ENCODE measurements around the gene PTPRD.

Gene PTPRD

DNA sequence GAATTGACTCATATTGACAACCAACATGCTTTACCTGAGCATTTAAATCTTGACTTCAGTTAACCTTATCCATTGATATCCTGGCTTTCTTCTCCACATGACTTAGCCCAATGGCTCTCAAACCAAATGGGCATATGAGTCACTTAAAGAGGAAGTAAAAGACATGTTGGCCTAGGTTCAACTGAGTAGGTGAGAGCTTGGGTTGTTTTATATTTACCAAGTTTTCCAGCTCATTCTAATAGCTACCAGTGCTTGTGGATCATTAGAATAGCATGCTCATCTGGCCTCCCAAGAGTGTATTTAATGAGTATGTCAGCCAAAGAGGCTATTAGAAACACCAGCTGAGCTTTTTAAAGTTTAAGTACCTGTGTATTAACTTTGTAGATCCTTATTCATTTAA, 1049.0 kb downstream of the PTPRD start:
- Histone ChIP-seq H3K9me3 (ENCODE audit: control insufficient read depth, insufficient read depth, low read depth, low read length) (no peaks in the 10 kb centered on the region), H3K4me3 (ENCODE audit: low read depth, low read length) (no peak overlapping the region), H3K36me3 (ENCODE audit: control insufficient read depth in 2 of 2, insufficient read depth in 1 of 2, low read length in 2 of 2) (no peaks in the 10 kb centered on the region), H3K27ac (ENCODE audit: extremely low read depth, low read depth, low read length) (no peak overlapping the region), H3K4me1 (ENCODE audit: control insufficient read depth, insufficient read depth, low read length) (no peaks in the 10 kb centered on the region)
- ChIA-PET POLR2A (no interaction called here), CTCF (no interaction called here)
- TF ChIP-seq ZNF837 (tag by site-specific recombination; IDR thresholded peaks at IDR 0.05) (no peak), SCRT1 (tag by site-specific recombination; IDR thresholded peaks at IDR 0.05; ENCODE audit: borderline replicate concordance) (no peak), ZNF341 (tag by site-specific recombination; IDR thresholded peaks at IDR 0.05; ENCODE audit: low read depth) (no peak), ZNF10 (tag by site-specific recombination; IDR thresholded peaks at IDR 0.05) (no peak), ZNF121 (tag by site-specific recombination; IDR thresholded peaks at IDR 0.05) (no peak), ZNF585B (tag by site-specific recombination; IDR thresholded peaks at IDR 0.05) (no peak), YY1 (tag by site-specific recombination; IDR thresholded peaks at IDR 0.05) (no peak), SALL2 (tag by site-specific recombination; IDR thresholded peaks at IDR 0.05; ENCODE audit: borderline replicate concordance) (no peak), MYNN (tag by site-specific recombination; IDR thresholded peaks at IDR 0.05; ENCODE audit: borderline replicate concordance) (no peak), ZSCAN30 (tag by site-specific recombination; IDR thresholded peaks at IDR 0.05) (no peak), OVOL3 (tag by site-specific recombination; IDR thresholded peaks at IDR 0.05) (no peak), ZNF707 (tag by site-specific recombination; IDR thresholded peaks at IDR 0.05) (no peak), ZNF239 (tag by site-specific recombination; IDR thresholded peaks at IDR 0.05) (no peak), ZNF426 (tag by site-specific recombination; IDR thresholded peaks at IDR 0.05) (no peak), ZNF48 (tag by site-specific recombination; IDR thresholded peaks at IDR 0.05) (no peak)
- TF ChIP-seq, protein P1, sequence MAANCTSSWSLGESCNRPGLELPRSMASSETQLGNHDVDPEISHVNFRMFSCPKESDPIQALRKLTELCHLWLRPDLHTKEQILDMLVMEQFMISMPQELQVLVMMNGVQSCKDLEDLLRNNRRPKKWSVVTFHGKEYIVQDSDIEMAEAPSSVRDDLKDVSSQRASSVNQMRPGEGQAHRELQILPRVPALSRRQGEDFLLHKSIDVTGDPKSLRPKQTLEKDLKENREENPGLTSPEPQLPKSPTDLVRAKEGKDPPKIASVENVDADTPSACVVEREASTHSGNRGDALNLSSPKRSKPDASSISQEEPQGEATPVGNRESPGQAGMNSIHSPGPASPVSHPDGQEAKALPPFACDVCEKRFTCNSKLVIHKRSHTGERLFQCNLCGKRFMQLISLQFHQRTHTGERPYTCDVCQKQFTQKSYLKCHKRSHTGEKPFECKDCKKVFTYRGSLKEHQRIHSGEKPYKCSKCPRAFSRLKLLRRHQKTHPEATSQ (tag by site-specific recombination; IDR thresholded peaks at IDR 0.05) = no peak
- TF ChIP-seq, protein P2, sequence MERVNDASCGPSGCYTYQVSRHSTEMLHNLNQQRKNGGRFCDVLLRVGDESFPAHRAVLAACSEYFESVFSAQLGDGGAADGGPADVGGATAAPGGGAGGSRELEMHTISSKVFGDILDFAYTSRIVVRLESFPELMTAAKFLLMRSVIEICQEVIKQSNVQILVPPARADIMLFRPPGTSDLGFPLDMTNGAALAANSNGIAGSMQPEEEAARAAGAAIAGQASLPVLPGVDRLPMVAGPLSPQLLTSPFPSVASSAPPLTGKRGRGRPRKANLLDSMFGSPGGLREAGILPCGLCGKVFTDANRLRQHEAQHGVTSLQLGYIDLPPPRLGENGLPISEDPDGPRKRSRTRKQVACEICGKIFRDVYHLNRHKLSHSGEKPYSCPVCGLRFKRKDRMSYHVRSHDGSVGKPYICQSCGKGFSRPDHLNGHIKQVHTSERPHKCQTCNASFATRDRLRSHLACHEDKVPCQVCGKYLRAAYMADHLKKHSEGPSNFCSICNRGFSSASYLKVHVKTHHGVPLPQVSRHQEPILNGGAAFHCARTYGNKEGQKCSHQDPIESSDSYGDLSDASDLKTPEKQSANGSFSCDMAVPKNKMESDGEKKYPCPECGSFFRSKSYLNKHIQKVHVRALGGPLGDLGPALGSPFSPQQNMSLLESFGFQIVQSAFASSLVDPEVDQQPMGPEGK (tag by site-specific recombination; IDR thresholded peaks at IDR 0.05) = no peak

GRCh38 chr9:9560382-9561035, 1052.3 kb downstream of the PTPRD start:
- Histone ChIP-seq H3K4me1 (ENCODE audit: control insufficient read depth, insufficient read depth, low read length) (no peaks in the 10 kb centered on the region), H3K27ac (ENCODE audit: extremely low read depth, low read depth, low read length) (no peak overlapping the region), H3K9me3 (ENCODE audit: control insufficient read depth, insufficient read depth, low read depth, low read length) (no peaks in the 10 kb centered on the region), H3K36me3 (ENCODE audit: control insufficient read depth in 2 of 2, insufficient read depth in 1 of 2, low read length in 2 of 2) (no peaks in the 10 kb centered on the region), H3K4me3 (ENCODE audit: low read depth, low read length) (no peak overlapping the region)
- ChIA-PET CTCF (no interaction called here), POLR2A (no interaction called here)
- TF ChIP-seq ZNF19 (tag by site-specific recombination; IDR thresholded peaks at IDR 0.05; ENCODE audit: low read depth) (no peak), SCRT2 (tag by site-specific recombination; IDR thresholded peaks at IDR 0.05) (no peak), ZBTB21 (tag by site-specific recombination; IDR thresholded peaks at IDR 0.05) (no peak), ZFP41 (tag by site-specific recombination; IDR thresholded peaks at IDR 0.05; ENCODE audit: borderline replicate concordance) (no peak), KLF10 (tag by site-specific recombination; IDR thresholded peaks at IDR 0.05) (no peak), BCL11A (tag by site-specific recombination; IDR thresholded peaks at IDR 0.05; ENCODE audit: low read depth) (no peak), ZNF184 (tag by site-specific recombination; IDR thresholded peaks at IDR 0.05) (no peak), ZNF146 (tag by site-specific recombination; IDR thresholded peaks at IDR 0.05) (no peak), ZNF776 (tag by site-specific recombination; IDR thresholded peaks at IDR 0.05; ENCODE audit: borderline replicate concordance) (no peak), ZNF37A (tag by site-specific recombination; IDR thresholded peaks at IDR 0.05) (no peak), ZNF24 (tag by site-specific recombination; IDR thresholded peaks at IDR 0.05) (no peak), ZNF433 (tag by site-specific recombination; IDR thresholded peaks at IDR 0.05; ENCODE audit: low read depth) (no peak), ZBTB6 (tag by site-specific recombination; IDR thresholded peaks at IDR 0.05) (no peak), ZNF629 (tag by site-specific recombination; IDR thresholded peaks at IDR 0.05) (no peak), ZFP69B (tag by site-specific recombination; IDR thresholded peaks at IDR 0.05) (no peak), ZSCAN23 (tag by site-specific recombination; IDR thresholded peaks at IDR 0.05) (no peak), ZNF114 (tag by site-specific recombination; IDR thresholded peaks at IDR 0.05) (no peak), ZNF350 (tag by site-specific recombination; IDR thresholded peaks at IDR 0.05) (no peak)
